Neural cell (in vitro differentiated cells): Measurements from ENCODE around the gene LEF1. TPM values are rescaled to one million over a fixed set of nuclear protein-coding genes. Genes with fewer than 3 reads are reported as not detected.

ENCODE experiments used
- H2AFZ ChIP-seq: fragments of 200-600, 300-800 bp; sonication (generic), shearing (Covaris generic); 2 replicates; pipeline ENCODE4 v1.6.0; 2014; ENCODE audit warnings: low read depth, mild to moderate bottlenecking, antibody characterized with exemption, low read length, moderate library complexity
- H3F3A ChIP-seq: fragments of 200-600 bp; shearing (Covaris generic); 2 replicates; pipeline ENCODE4 v1.6.1; 2016; ENCODE audit warnings: mild to moderate bottlenecking, moderate library complexity, mixed read lengths, antibody characterized with exemption, low read length; ENCODE audit not compliant: insufficient read depth, poor library complexity, severe bottlenecking
- H3K27ac ChIP-seq: fragments of 200-600, 300-800 bp; sonication (generic), shearing (Covaris generic); 2 replicates; pipeline ENCODE4 v1.5.1; 2014; ENCODE audit warnings: mild to moderate bottlenecking, low read length, moderate library complexity
- H3K27me3 ChIP-seq: fragments of 300-800, 200-600 bp; sonication (generic), shearing (Covaris generic); 2 replicates; pipeline ENCODE4 v1.6.0; 2014; ENCODE audit warnings: mild to moderate bottlenecking, low read depth, low read length, moderate library complexity; ENCODE audit not compliant: insufficient read depth
- H3K36me3 ChIP-seq: fragments of 300-800, 200-600 bp; sonication (generic), shearing (Covaris generic); 2 replicates; pipeline ENCODE4 v1.5.1; 2014; ENCODE audit warnings: mild to moderate bottlenecking, antibody characterized with exemption, low read length, moderate library complexity; ENCODE audit not compliant: insufficient read depth
- H3K4me2 ChIP-seq: fragments of 300-800, 200-600 bp; sonication (generic), shearing (Covaris generic); 2 replicates; pipeline ENCODE4 v1.6.0; 2014; ENCODE audit warnings: mild to moderate bottlenecking, low read length
- H3K4me3 ChIP-seq: fragments of 300-800, 200-600 bp; sonication (generic), shearing (Covaris generic); 2 replicates; pipeline ENCODE4 v1.5.1; 2014; ENCODE audit warnings: mild to moderate bottlenecking, low read length, moderate library complexity
- H3K79me2 ChIP-seq: fragments of 200-600 bp; shearing (Covaris generic); replicated peaks from 2 replicates; pipeline ENCODE4 v1.6.0; 2014; ENCODE audit warnings: mild to moderate bottlenecking, low read length, moderate library complexity; ENCODE audit not compliant: insufficient read depth
- H3K9ac ChIP-seq: fragments of 300-800, 200-600 bp; sonication (generic), shearing (Covaris generic); 2 replicates; pipeline ENCODE4 v1.6.1; 2016; ENCODE audit warnings: mild to moderate bottlenecking, low read length, mixed read lengths
- H3K9me2 ChIP-seq: fragments of 200-600 bp; shearing (Covaris generic); 2 replicates; pipeline ENCODE4 v1.6.1; 2016; ENCODE audit warnings: mild to moderate bottlenecking, low read length, mixed read lengths; ENCODE audit not compliant: insufficient read depth
- H3K9me3 ChIP-seq: fragments of 200-600, 300-800 bp; sonication (generic), shearing (Covaris generic); 2 replicates; pipeline ENCODE4 v1.6.1; 2016; ENCODE audit warnings: mild to moderate bottlenecking, mixed run types, low read length, moderate library complexity, mixed read lengths
- H4K20me1 ChIP-seq: fragments of 200-600 bp; shearing (Covaris generic); 2 replicates; pipeline ENCODE4 v1.6.1; 2016; ENCODE audit warnings: mild to moderate bottlenecking, mixed run types; ENCODE audit not compliant: insufficient read depth
- CTCF ChIP-seq: fragments of 450-650 bp; IDR thresholded peaks from 2 replicates; pipeline ENCODE4 v1.5.1; 2014; ENCODE audit warnings: antibody characterized with exemption, mild to moderate bottlenecking, moderate library complexity; ENCODE audit not compliant: poor library complexity, severe bottlenecking
- EP300 ChIP-seq: fragments of 450-650 bp; conservative IDR thresholded peaks from 2 replicates; pipeline ENCODE4 v1.6.1; 2014; ENCODE audit warnings: antibody characterized with exemption, mild to moderate bottlenecking, moderate library complexity; ENCODE audit not compliant: poor library complexity, severe bottlenecking
- EZH2 ChIP-seq: fragments of 200-600, 300-800 bp; shearing (Covaris generic), sonication (generic); IDR thresholded peaks from 2 replicates; pipeline ENCODE4 v1.6.1; 2014; ENCODE audit warnings: antibody characterized with exemption, low read length, borderline replicate concordance, mild to moderate bottlenecking; ENCODE audit not compliant: insufficient read depth, poor library complexity, severe bottlenecking
- MXI1 ChIP-seq: fragments of 450-650 bp; conservative IDR thresholded peaks from 2 replicates; pipeline ENCODE4 v1.6.1; 2014; ENCODE audit warnings: antibody characterized with exemption, mild to moderate bottlenecking; ENCODE audit not compliant: poor library complexity, severe bottlenecking
- POLR2AphosphoS5 ChIP-seq: IDR thresholded peaks from 2 replicates; pipeline ENCODE4 v1.6.1; 2012
- RAD21 ChIP-seq: fragments of 450-650 bp; conservative IDR thresholded peaks from 2 replicates; pipeline ENCODE4 v1.6.1; 2014; ENCODE audit warnings: antibody characterized with exemption, mild to moderate bottlenecking, moderate library complexity
- REST ChIP-seq: IDR thresholded peaks from 2 replicates; pipeline ENCODE4 v1.6.1; 2012; ENCODE audit warnings: borderline replicate concordance
- SMC3 ChIP-seq: fragments of 450-650 bp; conservative IDR thresholded peaks from 2 replicates; pipeline ENCODE4 v1.6.1; 2014; ENCODE audit warnings: antibody characterized with exemption, mild to moderate bottlenecking, moderate library complexity; ENCODE audit not compliant: poor library complexity
- TAF1 ChIP-seq: IDR thresholded peaks from 2 replicates; pipeline ENCODE4 v1.6.1; 2012; ENCODE audit warnings: low read depth
- polyA plus RNA-seq: library from polyadenylated mRNA; depleted of rRNA; stranded (reverse); fragments of >200 nt; gene quantifications from 2 replicates; pipeline ENCODE4 v1.2.3, GENCODE V29; 2014

Gene LEF1
- polyA plus RNA-seq, 1 donor from 2014 or later = 0.78 TPM

DNA sequence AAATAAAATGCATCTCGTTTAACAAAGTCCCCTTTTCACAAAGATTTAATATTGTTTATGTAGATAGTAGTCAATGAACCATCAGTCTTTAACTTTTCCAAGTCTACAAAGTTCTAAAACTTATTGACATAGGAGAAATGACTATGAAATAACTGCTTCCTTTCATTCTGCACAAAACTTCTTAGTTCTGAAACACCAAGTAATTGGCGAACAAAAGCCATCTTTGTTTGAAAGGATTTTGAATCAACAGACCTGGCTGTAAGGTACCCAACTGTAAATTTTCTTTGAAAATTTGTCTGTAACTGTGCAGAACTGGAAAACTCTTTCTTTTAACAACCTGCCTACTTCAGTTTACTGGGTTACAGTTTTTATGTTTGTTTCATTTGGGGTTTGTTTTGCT is 25.9 kb downstream of the LEF1 start:
- Histone ChIP-seq H2AFZ (no peak overlapping the region), H3K27me3 (no peaks in the 10 kb centered on the region), H3K36me3 (no peaks in the 10 kb centered on the region), H3K79me2 (no peaks in the 10 kb centered on the region), H3F3A (peaks cover 5% of the 10 kb centered on the region), H3K9me2 (no peaks in the 10 kb centered on the region), H4K20me1 (no peaks in the 10 kb centered on the region), H3K27ac (no peak overlapping the region), H3K9ac (no peak overlapping the region), H3K9me3 (no peaks in the 10 kb centered on the region), H3K4me2 (no peak overlapping the region), H3K4me3 (no peak overlapping the region)
- TF ChIP-seq EZH2 (no peak), EP300 (no peak), MXI1 (no peak), CTCF (no peak), POLR2AphosphoS5 (no peak), SMC3 (no peak), TAF1 (no peak), REST (no peak), RAD21 (no peak)

DNA sequence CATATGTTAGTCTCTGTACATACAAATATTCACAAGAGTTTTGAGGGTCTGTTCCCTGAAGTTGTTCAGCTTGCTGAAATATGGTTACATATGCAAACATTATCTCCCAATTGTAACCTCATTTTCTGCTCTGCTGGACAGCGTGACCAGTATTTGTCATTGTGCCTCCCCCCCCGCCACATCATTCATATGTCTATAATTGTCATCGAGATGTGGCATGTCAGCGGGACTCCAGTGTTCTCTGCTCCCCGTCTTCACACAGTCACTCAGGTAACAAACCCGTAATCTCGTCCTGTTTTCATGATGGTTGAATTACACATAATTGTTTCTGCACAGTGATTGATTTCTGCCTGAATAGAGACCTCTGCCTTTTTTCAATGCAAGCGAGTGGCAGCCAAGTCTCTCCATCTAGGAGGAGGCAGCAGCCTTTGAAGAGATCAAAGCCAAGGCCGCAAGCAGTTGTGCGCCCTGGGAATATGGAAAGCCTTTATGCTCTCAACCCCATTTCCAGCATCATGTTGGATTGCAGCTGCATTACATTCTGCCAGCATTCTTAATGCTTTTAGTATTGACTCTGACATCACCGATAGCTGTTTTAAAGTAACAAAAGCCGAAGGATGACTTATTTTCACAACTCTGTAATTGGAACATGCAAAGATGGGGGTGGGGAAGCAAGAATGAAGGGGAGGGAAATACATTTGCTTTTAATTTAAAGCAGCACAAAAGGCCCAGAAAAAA is 27.4 kb downstream of the LEF1 start:
- Histone ChIP-seq H4K20me1 (no peaks in the 10 kb centered on the region), H3K79me2 (no peaks in the 10 kb centered on the region), H3K4me3 (peak overlapping the region; percentile 46), H3K9ac (peak overlapping the region; percentile 15), H3K27me3 (no peaks in the 10 kb centered on the region), H3K4me2 (peak overlapping the region; percentile 8), H3F3A (peaks cover 5% of the 10 kb centered on the region), H3K27ac (peak overlapping the region; percentile 47), H3K36me3 (no peaks in the 10 kb centered on the region), H3K9me3 (no peaks in the 10 kb centered on the region), H2AFZ (no peak overlapping the region), H3K9me2 (no peaks in the 10 kb centered on the region)
- TF ChIP-seq TAF1 = no peak
- TF ChIP-seq CTCF = no peak
- no peak for TF ChIP-seq REST
- TF ChIP-seq EZH2 = no peak
- TF ChIP-seq MXI1 = no peak
- no peak for TF ChIP-seq SMC3
- peak; percentile 71 for TF ChIP-seq EP300
- no peak for TF ChIP-seq RAD21
- TF ChIP-seq POLR2AphosphoS5 = peak; percentile 20
